C4-2B (cell line): ENCODE measurements around the gene CFB.

Experiments used
- CTCF ChIP-seq: fragments of 450-650 bp; conservative IDR thresholded peaks from 2 replicates; pipeline ENCODE4 v1.5.1; 2017; ENCODE audit warnings: mild to moderate bottlenecking
- ZFX ChIP-seq: fragments of 450-650 bp; IDR thresholded peaks from 2 replicates; pipeline ENCODE4 v1.6.1; 2017

GRCh38 chr6:31969712-31970603 is 24.1 kb downstream of the CFB start:
- TF ChIP-seq CTCF (no peak), ZFX (no peak)
